ENCODE data around the gene PPARGC1A. TPM values are rescaled to one million over a fixed set of nuclear protein-coding genes. Genes with fewer than 3 reads are reported as not detected.

The PPARGC1A gene
- total and polyA plus RNA-seq, 3 experiments from 2014 or later = not detected

GRCh38 chr4:23856630-23857029 lies 33.2 kb downstream of the PPARGC1A start:
- H3K36me3 ChIP-seq (ENCODE audit: insufficient read depth, low read length) = no peaks in the 10 kb centered on the region
- H3K9me3 ChIP-seq (ENCODE audit: low read length) = no peaks in the 10 kb centered on the region
- H3K36me3 Mint-ChIP-seq = no peaks in the 10 kb centered on the region
- H3K9me3 Mint-ChIP-seq = peaks cover 0 to 11% (median 5%) of the 10 kb centered on the region in 5 donors
- ChIA-PET CTCF (no interaction called here), POLR2A (no interaction called here)
- DNase-seq = no peak
- no peaks in the 10 kb centered on the region for H3K4me1 Mint-ChIP-seq
- no peak overlapping the region for H3K4me3 ChIP-seq (ENCODE audit: low read length)
- no peak overlapping the region for H3K4me3 Mint-ChIP-seq
- no peaks in the 10 kb centered on the region for H3K27me3 Mint-ChIP-seq
- H3K27ac Mint-ChIP-seq = no peak overlapping the region
- no peaks in the 10 kb centered on the region for H3K4me1 ChIP-seq (ENCODE audit: insufficient read depth, low read length)
- H3K27ac ChIP-seq (ENCODE audit: low read depth, low read length) = no peak overlapping the region
- no peaks in the 10 kb centered on the region for H3K27me3 ChIP-seq (ENCODE audit: insufficient read depth, low read length, poor library complexity, severe bottlenecking)

GRCh38 chr4:23855912-23856605 lies 33.8 kb downstream of the PPARGC1A start:
- no peaks in the 10 kb centered on the region for H3K4me1 ChIP-seq (ENCODE audit: insufficient read depth, low read length)
- H3K4me1 Mint-ChIP-seq = no peaks in the 10 kb centered on the region
- H3K27ac Mint-ChIP-seq = no peak overlapping the region
- H3K27me3 Mint-ChIP-seq = no peaks in the 10 kb centered on the region
- no peak for DNase-seq
- CTCF ChIA-PET = no interaction called here
- H3K4me3 ChIP-seq (ENCODE audit: low read length) = no peak overlapping the region
- peaks cover 0 to 11% (median 5%) of the 10 kb centered on the region in 5 donors for H3K9me3 Mint-ChIP-seq
- no peak overlapping the region for H3K4me3 Mint-ChIP-seq
- no peaks in the 10 kb centered on the region for H3K36me3 Mint-ChIP-seq
- no peaks in the 10 kb centered on the region for H3K36me3 ChIP-seq (ENCODE audit: insufficient read depth, low read length)
- H3K27ac ChIP-seq (ENCODE audit: low read depth, low read length) = no peak overlapping the region
- no peaks in the 10 kb centered on the region for H3K27me3 ChIP-seq (ENCODE audit: insufficient read depth, low read length, poor library complexity, severe bottlenecking)
- POLR2A ChIA-PET = no interaction called here
- no peaks in the 10 kb centered on the region for H3K9me3 ChIP-seq (ENCODE audit: low read length)

- DNase-seq = no peak
- H3K27me3 ChIP-seq (ENCODE audit: insufficient read depth, low read length, poor library complexity, severe bottlenecking) = no peaks in the 10 kb centered on the region
- H3K4me3 ChIP-seq (ENCODE audit: low read length) = no peak overlapping the region
- no peaks in the 10 kb centered on the region for H3K36me3 Mint-ChIP-seq
- no peaks in the 10 kb centered on the region for H3K36me3 ChIP-seq (ENCODE audit: insufficient read depth, low read length)
- ChIA-PET CTCF (no interaction called here), POLR2A (no interaction called here)
- no peaks in the 10 kb centered on the region for H3K4me1 ChIP-seq (ENCODE audit: insufficient read depth, low read length)
- no peaks in the 10 kb centered on the region for H3K4me1 Mint-ChIP-seq
- no peaks in the 10 kb centered on the region for H3K9me3 ChIP-seq (ENCODE audit: low read length)
- H3K4me3 Mint-ChIP-seq = no peak overlapping the region
- no peak overlapping the region for H3K27ac Mint-ChIP-seq
- no peaks in the 10 kb centered on the region for H3K27me3 Mint-ChIP-seq
- peaks cover 0 to 8% (median 7%) of the 10 kb centered on the region in 5 donors for H3K9me3 Mint-ChIP-seq
- H3K27ac ChIP-seq (ENCODE audit: low read depth, low read length) = no peak overlapping the region
Measured at GRCh38 chr4:23853986-23854660, 35.7 kb downstream of the PPARGC1A start.

GRCh38 chr4:23851464-23851863 lies 38.4 kb downstream of the PPARGC1A start:
- H3K4me3 Mint-ChIP-seq = no peak overlapping the region
- POLR2A ChIA-PET = no interaction called here
- no peaks in the 10 kb centered on the region for H3K36me3 Mint-ChIP-seq
- H3K4me1 ChIP-seq (ENCODE audit: insufficient read depth, low read length) = no peaks in the 10 kb centered on the region
- peaks cover 0 to 13% (median 5%) of the 10 kb centered on the region in 5 donors for H3K9me3 Mint-ChIP-seq
- H3K36me3 ChIP-seq (ENCODE audit: insufficient read depth, low read length) = no peaks in the 10 kb centered on the region
- H3K27me3 ChIP-seq (ENCODE audit: insufficient read depth, low read length, poor library complexity, severe bottlenecking) = no peaks in the 10 kb centered on the region
- CTCF ChIA-PET = no interaction called here
- H3K27ac Mint-ChIP-seq = no peak overlapping the region
- no peaks in the 10 kb centered on the region for H3K9me3 ChIP-seq (ENCODE audit: low read length)
- no peak overlapping the region for H3K27ac ChIP-seq (ENCODE audit: low read depth, low read length)
- H3K27me3 Mint-ChIP-seq = no peaks in the 10 kb centered on the region
- H3K4me1 Mint-ChIP-seq = no peaks in the 10 kb centered on the region
- no peak for DNase-seq
- H3K4me3 ChIP-seq (ENCODE audit: low read length) = no peak overlapping the region

GRCh38 chr4:23847158-23847557 lies 42.7 kb downstream of the PPARGC1A start:
- Mint-ChIP-seq H3K4me1 (no peaks in the 10 kb centered on the region), H3K27me3 (no peaks in the 10 kb centered on the region), H3K27ac (no peak overlapping the region), H3K36me3 (no peaks in the 10 kb centered on the region), H3K4me3 (no peak overlapping the region), H3K9me3 (peaks cover 0 to 13% (median 4%) of the 10 kb centered on the region in 5 donors)
- H3K27me3 ChIP-seq (ENCODE audit: insufficient read depth, low read length, poor library complexity, severe bottlenecking) = no peaks in the 10 kb centered on the region
- no peak for DNase-seq
- no peak overlapping the region for H3K27ac ChIP-seq (ENCODE audit: low read depth, low read length)
- POLR2A ChIA-PET = no interaction called here
- H3K9me3 ChIP-seq (ENCODE audit: low read length) = no peaks in the 10 kb centered on the region
- H3K4me1 ChIP-seq (ENCODE audit: insufficient read depth, low read length) = no peaks in the 10 kb centered on the region
- no peaks in the 10 kb centered on the region for H3K36me3 ChIP-seq (ENCODE audit: insufficient read depth, low read length)
- no peak overlapping the region for H3K4me3 ChIP-seq (ENCODE audit: low read length)
- CTCF ChIA-PET = no interaction called here

- no peaks in the 10 kb centered on the region for H3K4me1 ChIP-seq (ENCODE audit: insufficient read depth, low read length)
- Mint-ChIP-seq H3K9me3 (peaks cover 0 to 13% (median 4%) of the 10 kb centered on the region in 5 donors), H3K36me3 (no peaks in the 10 kb centered on the region), H3K4me1 (no peaks in the 10 kb centered on the region), H3K27ac (no peak overlapping the region), H3K4me3 (no peak overlapping the region), H3K27me3 (no peaks in the 10 kb centered on the region)
- H3K27ac ChIP-seq (ENCODE audit: low read depth, low read length) = no peak overlapping the region
- no peak overlapping the region for H3K4me3 ChIP-seq (ENCODE audit: low read length)
- H3K36me3 ChIP-seq (ENCODE audit: insufficient read depth, low read length) = no peaks in the 10 kb centered on the region
- ChIA-PET CTCF (no interaction called here), POLR2A (no interaction called here)
- no peak for DNase-seq
- no peaks in the 10 kb centered on the region for H3K9me3 ChIP-seq (ENCODE audit: low read length)
- no peaks in the 10 kb centered on the region for H3K27me3 ChIP-seq (ENCODE audit: insufficient read depth, low read length, poor library complexity, severe bottlenecking)
Measured at GRCh38 chr4:23844961-23845360, 44.9 kb downstream of the PPARGC1A start.

GRCh38 chr4:23839279-23839678 lies 50.6 kb downstream of the PPARGC1A start:
- no peaks in the 10 kb centered on the region for H3K27me3 ChIP-seq (ENCODE audit: insufficient read depth, low read length, poor library complexity, severe bottlenecking)
- H3K4me1 ChIP-seq (ENCODE audit: insufficient read depth, low read length) = no peaks in the 10 kb centered on the region
- no peak overlapping the region for H3K27ac Mint-ChIP-seq
- no peaks in the 10 kb centered on the region for H3K36me3 Mint-ChIP-seq
- POLR2A ChIA-PET = no interaction called here
- DNase-seq = no peak
- no peak overlapping the region for H3K4me3 ChIP-seq (ENCODE audit: low read length)
- H3K4me3 Mint-ChIP-seq = no peak overlapping the region
- CTCF ChIA-PET = no interaction called here
- no peaks in the 10 kb centered on the region for H3K27me3 Mint-ChIP-seq
- no peak overlapping the region for H3K27ac ChIP-seq (ENCODE audit: low read depth, low read length)
- peaks cover 0 to 8% (median 2%) of the 10 kb centered on the region in 5 donors for H3K9me3 Mint-ChIP-seq
- H3K9me3 ChIP-seq (ENCODE audit: low read length) = peaks cover 3% of the 10 kb centered on the region
- no peaks in the 10 kb centered on the region for H3K36me3 ChIP-seq (ENCODE audit: insufficient read depth, low read length)
- no peaks in the 10 kb centered on the region for H3K4me1 Mint-ChIP-seq

- Histone ChIP-seq H3K27ac (ENCODE audit: low read depth, low read length) (no peak overlapping the region), H3K9me3 (ENCODE audit: low read length) (peaks cover 3% of the 10 kb centered on the region), H3K27me3 (ENCODE audit: insufficient read depth, low read length, poor library complexity, severe bottlenecking) (no peaks in the 10 kb centered on the region), H3K36me3 (ENCODE audit: insufficient read depth, low read length) (no peaks in the 10 kb centered on the region), H3K4me3 (ENCODE audit: low read length) (no peak overlapping the region), H3K4me1 (ENCODE audit: insufficient read depth, low read length) (no peaks in the 10 kb centered on the region)
- POLR2A ChIA-PET = no interaction called here
- no peak overlapping the region for H3K27ac Mint-ChIP-seq
- no peaks in the 10 kb centered on the region for H3K36me3 Mint-ChIP-seq
- H3K27me3 Mint-ChIP-seq = no peaks in the 10 kb centered on the region
- CTCF ChIA-PET = no interaction called here
- no peak for DNase-seq
- no peak overlapping the region for H3K4me3 Mint-ChIP-seq
- no peaks in the 10 kb centered on the region for H3K4me1 Mint-ChIP-seq
- peaks cover 0 to 8% (median 2%) of the 10 kb centered on the region in 5 donors for H3K9me3 Mint-ChIP-seq
Measured at GRCh38 chr4:23838607-23839006, 51.2 kb downstream of the PPARGC1A start.

All from CD8-positive, alpha-beta memory T cell (primary cell).